ACHN (cell line): ENCODE data around the gene ZNF511.
A peak's percentile ranks its signal among the peaks of the same experiment; 100 is the strongest.

Experiments
- DNase-seq: peaks from one replicate; pipeline ENCODE4 v3.0.0-alpha.2; 2015
- in situ Hi-C: cut with HindIII; loops from 2 replicates; pipeline ENCODE4 v1.10.0; 2017; ENCODE audit warnings: low sequenced_read_pairs, low pct_ligation_motif_present, low pct_unique_long_range_greater_than_20kb

ZNF511 gene

DNA sequence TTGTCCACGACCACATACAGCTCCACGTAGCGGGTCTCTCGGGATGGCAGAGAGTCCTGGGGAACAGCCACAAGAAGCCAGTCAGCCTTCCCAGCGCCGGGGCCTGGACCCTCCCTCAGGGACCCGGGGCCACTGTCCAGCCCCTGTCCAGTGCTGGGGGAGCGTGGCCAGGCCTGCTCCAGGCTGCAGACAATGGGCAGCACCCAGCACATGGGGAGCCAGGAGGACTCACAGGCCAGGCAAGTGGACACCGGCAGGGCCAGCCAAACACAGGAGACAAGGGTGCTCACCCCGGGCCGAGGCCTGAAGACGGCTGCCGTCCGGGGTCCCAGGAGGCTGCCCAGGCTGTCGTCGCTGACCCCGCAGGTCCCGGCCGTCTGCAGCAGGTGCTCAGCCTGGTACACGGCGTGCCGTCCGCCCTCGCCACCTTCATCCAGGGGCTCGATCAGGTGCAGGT lies 35.7 kb upstream of the ZNF511 start:
- in situ Hi-C loops: no loop called here
- DNase-seq: no peak

DNA sequence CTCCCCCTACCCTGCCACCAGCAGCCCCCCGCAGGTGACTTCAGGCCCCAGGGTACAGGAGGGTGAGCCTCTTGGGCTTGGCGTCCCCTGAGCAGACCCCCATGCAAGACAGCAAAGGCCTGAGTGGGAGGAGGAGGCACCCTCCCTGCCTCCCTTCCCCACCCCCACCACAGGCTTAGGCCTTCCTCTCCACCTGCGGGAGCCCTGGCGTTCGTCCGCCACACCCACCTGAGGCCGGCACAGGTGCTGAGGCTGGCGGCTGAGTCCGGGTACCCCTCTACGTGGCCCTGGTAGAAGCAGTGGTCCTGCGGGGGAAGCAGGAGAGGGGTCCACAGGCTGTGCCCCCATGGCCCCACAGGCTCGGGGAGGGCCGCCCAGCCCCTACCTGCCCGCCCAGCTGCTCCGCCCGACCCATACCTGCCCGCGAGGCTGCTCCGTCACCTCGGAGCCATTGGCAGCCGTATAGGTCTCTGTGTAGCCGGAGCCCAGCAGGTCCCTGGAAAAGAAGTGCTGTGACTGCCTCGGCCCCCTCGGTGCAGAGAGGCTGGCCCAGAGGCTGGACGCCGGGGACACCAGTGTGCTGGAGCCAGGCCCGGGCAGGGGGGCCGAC lies 35.1 kb upstream of the ZNF511 start:
- in situ Hi-C loops: no loop called here
- DNase-seq: no peak

DNA sequence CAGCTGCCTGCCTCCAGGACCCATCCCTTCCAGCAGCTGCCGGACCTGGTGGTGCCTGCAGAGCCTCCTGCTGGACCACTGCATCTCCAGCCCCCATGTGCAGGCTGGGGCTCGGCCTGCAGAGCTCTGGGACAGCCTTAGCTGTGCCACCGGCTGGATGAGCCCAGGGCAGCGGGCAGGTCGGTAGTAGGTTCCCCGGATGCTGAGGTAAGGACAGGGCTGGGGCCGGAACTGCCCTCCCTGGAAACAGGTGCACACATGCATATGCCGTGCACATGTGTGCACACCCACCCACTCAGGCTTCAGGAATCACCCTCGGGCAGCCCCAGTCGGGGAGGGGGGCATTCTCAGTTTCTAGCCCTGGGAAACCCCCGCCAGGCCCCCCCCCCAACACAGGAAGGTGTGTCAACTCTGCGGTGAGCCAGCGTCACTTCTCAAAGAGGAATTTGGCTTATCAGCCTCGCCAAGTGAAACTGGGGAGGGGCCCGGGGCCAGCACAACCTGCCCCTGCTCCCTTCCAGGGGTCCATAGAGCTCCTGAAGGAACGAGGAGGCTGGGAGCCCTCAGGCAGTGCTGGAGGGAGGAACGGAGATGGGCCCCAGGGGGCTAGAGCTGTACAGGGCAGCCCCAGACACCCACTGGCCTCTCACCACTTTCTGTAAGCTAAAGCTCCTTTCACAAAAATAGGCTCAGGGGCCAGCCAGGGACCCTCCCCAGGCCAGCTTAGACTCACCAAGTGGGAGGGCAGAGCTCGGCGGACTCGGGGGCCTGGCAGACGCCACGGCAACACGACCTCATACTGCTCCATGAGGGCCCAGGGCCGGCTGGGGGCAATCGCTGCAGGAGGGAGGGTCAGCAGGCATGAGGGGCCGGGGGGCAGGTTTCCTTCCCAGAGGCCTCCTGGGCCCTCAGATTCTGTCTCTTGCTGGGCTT lies 33.7 kb upstream of the ZNF511 start:
- no peak for DNase-seq

DNA sequence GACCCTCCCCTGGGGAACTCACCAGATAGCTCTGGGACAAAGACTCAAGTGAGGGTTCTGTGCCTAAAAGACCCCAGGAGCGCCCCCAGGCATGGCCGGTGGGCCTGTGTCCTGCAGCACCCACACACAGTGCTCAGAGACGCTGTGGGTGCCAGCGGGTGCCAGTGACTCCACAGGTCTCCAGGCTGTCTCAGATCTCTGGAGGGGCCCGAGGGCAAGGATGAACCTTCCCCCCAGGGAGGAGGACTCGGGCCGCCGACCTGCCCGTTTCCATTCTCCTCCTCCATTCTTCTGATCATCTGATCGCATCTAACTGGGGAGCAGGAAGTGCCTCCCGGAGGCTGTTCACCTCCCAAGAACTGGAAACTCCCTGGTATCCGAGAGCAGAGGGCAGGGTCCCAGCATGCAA lies 33.0 kb upstream of the ZNF511 start:
- DNase-seq: no peak
- in situ Hi-C loops: no loop called here

More for the DNA sequence above, 33.7 kb upstream of the ZNF511 start:
- in situ Hi-C loops: no loop called here

DNA sequence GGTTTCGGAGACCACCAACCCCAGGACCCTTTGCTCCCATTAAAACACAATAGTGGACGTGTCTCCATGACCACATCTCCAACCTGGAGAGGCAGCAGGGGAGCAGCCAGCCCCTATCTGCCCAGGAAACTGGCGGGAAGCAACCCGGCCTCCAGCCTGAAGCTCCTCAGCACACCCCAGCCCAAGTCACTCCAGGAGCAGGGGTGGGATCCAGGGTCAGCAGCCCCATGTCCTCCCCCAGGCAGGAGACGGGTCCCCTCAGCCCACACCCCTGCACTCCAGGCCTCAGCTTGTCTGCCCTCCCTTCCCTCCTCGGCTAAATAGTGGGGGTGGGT lies 32.6 kb upstream of the ZNF511 start:
- in situ Hi-C loops: no loop called here

DNA sequence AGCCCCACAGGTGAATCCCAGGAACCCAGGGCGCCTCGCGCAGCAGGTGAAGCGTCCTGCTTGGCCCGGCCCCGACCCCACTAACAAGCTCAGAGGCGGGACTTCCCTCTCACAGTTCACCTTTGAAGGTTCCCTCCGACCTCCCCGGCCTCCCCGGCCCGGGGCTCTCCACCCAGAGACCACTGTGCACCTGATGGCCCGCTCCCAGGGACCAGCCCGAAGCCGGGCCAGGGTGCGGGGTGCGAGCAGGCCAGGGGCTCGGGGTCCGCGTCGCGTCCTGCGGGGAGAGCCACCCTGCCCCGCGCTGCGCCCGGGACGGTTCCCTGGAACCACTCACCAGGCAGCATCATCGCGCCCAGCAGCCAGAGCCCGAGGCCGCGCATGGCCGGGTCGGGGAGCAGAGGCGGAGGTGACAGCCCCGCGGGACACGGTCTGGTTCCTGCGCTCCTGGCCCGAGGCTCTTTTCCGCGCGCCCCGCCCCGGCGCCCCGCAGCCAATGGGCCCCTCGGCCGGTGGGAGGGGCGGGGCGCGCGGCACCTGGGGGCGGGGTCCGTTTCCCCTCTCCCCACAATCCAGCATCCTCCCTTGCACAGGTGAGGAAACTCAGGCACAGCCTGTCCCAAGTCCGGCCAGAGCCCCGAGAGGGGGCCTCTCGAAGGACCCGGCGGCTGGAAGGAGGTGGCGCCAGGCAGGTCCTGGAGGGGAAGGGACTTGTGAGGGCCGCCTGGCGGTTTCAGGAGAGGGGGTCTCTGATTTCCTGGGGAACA lies 32.1 kb upstream of the ZNF511 start, which contains the start of gene ADAM8:
Gene ADAM8, minus strand, starts transcription at position 434 of the 767 bp plus-strand sequence. Its CDS starts 51 bp downstream, at position 383.
- in situ Hi-C loops: no loop called here
- peak; percentile 59 for DNase-seq

More for the DNA sequence above, 32.6 kb upstream of the ZNF511 start:
- DNase-seq: no peak

DNA sequence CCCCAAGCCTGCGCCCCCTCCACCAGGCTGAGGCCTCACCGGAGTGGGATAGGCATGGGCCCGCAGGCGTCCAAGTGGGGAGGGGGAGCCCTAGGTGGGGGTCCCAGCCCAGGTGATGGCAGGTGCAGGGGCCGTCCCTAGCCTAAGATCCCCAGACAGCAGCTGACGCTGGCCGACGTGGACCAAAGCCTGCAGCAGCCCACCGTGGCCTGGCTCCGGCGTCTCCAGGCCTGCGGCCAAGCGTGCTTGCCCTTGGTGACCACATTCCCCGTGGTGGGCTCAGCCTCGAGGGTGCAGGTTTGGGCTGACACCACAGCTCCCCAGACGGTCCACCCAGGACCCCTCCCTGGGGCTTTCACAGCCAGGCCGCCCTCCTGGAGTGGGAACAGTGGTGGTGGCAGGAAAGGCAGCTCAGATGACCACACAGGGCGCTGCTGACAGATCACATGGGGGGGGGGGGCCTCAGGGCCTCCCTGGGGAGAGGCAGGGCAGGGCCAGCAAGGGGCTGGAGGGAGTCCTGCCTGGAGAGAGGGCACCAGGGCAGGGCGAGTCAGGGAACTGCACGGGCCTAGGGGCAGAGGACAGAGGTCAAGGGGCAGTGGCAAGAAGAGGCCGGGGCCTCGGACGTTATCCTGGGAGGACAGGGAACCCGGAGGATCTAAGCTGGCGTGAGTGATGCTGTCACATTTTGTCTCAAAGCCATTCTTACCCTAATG lies 31.3 kb upstream of the ZNF511 start:
- no peak for DNase-seq
- in situ Hi-C loops: no loop called here

DNA sequence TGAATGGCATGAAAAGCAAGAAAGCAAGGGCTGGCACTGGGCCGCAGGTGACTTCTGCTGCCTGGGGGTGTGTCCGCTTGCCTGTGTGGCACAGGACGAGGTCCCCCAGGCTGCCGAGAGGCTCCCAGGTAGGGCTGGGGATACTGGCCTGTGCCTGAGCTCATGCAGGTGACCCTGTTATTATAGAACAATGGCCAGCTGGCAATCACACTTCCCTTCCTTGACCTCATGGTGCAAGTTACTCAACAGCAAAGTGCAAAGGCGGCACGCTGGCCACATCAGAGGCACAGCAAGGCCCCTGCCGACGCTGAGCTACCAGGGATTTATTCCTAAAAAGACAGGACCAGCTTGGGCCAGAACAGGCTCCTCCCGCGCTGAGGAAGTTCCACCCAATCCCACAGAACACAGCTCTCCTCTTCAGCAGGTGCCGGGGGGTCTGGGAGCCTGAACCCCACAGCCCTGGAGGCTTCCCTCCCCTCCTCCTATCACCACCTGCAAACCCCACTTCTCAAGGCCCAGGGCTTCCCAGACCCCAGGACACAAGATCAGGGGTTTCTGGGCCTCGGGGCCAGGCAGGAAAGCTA lies 30.6 kb upstream of the ZNF511 start:
- in situ Hi-C loops: no loop called here
- no peak for DNase-seq

DNA sequence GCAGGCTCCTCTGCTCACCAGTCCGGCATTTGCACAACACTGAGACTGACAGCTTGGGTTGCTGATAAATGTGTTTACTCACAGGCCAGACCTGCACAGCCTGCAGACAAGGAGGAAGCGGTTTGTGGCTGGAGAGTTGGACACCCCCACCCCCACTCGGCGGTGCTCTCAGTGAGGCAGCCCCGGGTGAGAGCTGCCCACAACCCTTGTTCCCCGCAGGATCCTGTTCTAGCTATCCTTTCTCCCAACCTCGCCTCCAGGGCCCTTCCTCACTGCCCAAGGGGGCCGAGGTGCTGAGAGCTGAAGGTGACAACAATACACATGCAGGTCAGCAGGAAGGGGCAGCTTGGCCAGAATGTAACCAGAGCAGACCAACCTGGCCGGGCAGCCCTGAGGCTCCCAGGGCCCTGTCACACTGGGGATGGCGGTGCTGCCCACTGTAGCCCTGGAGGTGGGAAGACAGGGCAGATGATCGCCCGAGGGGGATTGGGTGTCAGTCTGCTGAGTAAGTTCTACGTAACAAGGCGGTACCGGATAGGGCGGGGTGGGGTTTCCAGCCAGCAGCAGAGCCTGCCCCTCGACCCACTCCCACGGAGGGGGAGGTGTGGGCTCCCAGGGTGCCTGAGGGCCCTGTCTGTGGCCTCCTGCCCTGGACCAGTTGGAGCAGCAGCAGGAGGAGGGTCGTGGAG lies 30.0 kb upstream of the ZNF511 start:
- no peak for DNase-seq
- in situ Hi-C loops: no loop called here

DNA sequence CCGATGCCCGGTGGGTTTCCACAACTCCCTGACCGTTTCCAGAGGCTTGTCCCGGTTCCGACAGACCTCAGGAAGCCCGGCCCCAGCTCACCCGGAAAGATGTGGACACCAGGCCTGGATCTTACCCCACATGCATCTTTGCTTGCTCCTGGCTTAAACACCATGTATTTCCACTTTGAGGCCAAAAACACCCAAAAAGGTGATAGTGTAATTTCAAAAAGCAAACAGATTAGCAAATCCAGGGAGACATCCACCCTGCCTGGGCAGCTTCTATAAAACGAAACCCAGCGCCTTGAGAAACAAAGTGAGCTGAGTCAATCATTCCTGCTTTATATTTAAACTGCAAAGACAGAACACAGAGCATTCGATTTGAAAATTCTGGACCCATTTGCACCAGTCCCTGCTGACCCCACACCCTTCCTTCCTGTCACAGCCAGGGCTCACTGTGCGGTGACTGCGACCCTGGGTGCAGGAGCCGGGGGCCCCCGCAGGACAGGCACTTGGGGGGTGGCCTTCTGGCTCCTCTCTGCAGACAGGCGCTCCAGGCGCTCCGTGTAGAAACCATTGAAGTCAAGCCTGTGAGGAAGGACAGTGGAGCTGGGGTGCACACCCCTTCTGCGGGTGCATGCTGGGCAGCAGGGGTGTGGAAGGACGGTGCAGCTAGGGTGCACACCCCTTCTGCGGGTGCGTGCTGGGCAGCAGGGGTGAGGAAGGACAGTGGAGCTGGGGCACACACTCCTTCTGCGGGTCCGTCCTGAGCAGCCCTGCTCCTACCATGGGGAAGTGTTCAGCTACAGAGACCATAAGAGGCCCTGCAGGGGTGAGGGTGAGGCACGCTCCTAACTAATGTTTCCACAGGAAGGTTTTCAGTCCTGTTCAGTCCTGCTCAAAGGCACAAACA lies 29.1 kb upstream of the ZNF511 start:
- no peak for DNase-seq
- in situ Hi-C loops: no loop called here

DNA sequence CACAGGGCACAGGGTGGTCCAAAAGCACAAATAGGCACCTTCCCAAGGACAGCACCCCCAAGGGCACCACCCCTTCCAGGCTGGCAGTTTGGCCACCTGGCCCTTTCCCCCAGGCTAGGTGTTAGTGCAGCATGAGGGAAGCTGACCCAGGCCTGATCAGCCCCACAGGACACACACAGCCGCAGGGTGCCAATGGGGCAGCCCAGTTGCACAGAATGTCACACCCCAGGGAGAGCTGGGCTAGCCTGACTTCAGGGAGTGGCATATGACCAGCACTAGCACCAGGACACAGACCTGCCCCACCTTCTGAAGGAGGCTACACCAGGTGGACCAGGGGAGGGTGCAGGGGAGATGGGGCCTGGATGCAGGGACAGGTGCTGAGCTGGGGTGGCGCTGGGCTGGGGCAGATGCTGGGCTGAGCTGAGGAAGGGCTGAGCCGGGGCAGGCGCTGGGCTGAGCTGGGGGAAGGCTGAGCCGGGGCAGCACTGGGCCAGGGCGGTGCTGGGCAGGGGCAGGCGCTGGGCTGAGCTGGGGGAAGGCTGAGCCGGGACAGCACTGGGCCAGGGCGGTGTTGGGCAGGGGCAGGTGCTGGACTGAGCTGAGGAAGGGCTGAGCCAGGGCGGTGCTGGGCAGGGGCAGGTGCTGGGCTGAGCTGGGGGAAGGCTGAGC lies 28.2 kb upstream of the ZNF511 start:
- in situ Hi-C loops: no loop called here
- DNase-seq: no peak

DNA sequence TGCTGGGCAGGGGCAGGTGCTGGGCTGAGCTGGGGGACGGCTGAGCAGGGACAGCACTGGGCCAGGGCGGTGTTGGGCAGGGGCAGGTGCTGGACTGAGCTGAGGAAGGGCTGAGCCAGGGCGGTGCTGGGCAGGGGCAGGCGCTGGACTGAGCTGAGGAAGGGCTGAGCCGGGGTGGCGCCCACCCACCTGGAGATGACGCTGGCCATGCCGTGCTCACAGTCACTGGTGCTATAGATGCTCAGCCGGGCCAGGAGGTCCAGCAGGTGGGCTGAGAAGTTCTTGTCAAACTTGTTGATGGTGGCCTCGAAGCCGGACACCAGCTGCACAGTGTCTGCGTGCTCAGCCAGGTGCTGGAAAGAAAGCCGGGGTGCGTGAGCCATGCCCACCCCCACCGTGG lies 27.6 kb upstream of the ZNF511 start:
- no peak for DNase-seq
- in situ Hi-C loops: no loop called here

DNA sequence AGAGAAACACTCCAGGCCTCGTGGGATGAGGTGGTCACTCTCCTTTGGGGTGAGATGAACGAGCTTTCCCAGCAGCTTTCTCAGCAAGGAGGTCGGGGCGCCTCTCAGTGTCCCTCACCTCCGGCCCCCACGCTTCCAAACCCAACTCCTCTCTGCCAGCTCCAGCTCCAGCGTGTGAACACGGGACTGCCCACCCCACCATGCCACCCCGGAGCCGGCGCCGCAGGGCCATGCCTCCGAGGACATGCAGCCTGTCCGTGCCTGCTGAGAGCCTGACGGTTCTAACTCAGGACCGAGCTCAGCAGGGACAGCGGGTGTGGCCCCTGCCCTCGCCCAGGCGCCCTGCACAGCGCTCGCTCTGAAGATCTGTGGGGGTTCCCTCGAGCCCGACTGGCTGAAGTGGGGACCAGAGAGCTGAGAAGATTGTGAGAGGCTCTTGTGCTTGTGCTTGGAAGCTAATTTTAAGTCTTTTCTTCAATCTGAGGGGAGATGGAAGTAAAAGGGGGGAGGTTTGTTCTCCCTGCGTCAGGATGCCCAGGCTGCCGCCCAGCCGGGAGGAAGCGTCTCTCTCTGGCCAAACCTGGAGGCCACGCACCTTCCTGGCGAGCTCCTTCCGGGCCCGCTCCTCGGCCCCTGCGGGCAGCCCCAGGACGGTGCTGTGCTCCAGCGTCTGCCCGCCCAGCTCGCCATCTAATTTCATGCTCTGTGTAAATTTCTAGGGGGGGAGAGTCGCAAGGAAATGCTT lies 26.9 kb upstream of the ZNF511 start:
- no peak for DNase-seq

DNA sequence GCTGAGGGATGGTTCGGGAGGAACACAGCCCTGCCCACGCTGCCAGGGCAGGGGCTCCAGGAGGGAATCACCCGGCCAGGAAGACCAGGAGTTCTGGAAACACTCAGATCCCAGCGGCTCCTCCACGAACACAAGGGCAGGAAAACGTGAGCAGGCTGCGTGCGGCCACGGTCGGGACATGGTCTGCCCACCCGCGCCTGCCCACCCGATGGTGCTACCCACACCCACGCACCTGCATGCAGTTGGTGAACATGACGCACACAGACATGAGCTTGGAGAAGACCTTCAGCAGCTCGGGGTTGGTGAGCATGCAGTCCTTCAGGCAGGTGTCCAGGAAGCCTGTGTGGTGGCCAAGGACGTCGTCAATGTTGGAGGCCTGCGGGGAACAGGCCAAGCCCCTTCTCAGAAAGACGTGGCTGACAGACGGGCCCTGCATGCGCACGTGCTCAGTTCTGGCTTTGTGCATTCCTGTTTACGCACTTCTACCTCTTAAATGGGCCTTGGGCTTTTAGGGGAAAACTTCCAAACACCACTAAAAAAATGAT lies 25.8 kb upstream of the ZNF511 start:
- no peak for DNase-seq
- in situ Hi-C loops: no loop called here

More for the DNA sequence above, 26.9 kb upstream of the ZNF511 start:
- in situ Hi-C loops: no loop called here

DNA sequence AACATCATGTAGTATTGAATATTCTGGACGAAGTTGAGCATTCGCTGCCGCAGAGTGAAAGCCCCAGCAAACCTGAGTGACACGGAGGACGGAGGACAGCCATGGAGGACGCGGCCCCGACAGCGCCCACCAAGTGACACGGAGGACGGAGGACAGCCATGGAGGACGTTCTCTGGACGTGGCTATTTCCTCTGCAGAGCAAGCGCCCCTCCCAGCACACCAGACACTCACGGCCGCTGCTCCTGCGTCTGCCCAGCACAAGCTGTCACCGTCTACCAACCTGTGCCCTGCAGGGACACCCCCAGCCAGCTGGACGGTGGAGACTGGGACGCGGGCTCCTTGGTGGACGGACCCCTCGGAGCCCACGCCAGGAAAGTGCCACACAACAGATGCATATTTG lies 24.8 kb upstream of the ZNF511 start:
- in situ Hi-C loops: no loop called here
- DNase-seq: no peak
